GM13976 (cell line): ENCODE results near the gene TNFRSF19.

Source experiments
- DNase-seq: peaks from one replicate; pipeline ENCODE4 v3.0.0; 2012; ENCODE audit warnings: low spot score
- in situ Hi-C: fragments of 300-500 bp; cut with MboI; formaldehyde crosslinking; loops from one replicate; pipeline ENCODE4 v1.12.0; 2022; ENCODE audit warnings: low sequenced_read_pairs, mixed read lengths, inconsistent platforms; ENCODE audit not compliant: unreplicated experiment
- TF ChIP-seq, protein P1 (sequence below): IDR thresholded peaks from 2 replicates; pipeline ENCODE4 v1.5.1; 2012; ENCODE audit warnings: borderline replicate concordance, mild to moderate bottlenecking; ENCODE audit not compliant: insufficient read depth; ENCODE audit errors: extremely low read depth, missing control alignments, control extremely low read depth

TNFRSF19 gene

DNA sequence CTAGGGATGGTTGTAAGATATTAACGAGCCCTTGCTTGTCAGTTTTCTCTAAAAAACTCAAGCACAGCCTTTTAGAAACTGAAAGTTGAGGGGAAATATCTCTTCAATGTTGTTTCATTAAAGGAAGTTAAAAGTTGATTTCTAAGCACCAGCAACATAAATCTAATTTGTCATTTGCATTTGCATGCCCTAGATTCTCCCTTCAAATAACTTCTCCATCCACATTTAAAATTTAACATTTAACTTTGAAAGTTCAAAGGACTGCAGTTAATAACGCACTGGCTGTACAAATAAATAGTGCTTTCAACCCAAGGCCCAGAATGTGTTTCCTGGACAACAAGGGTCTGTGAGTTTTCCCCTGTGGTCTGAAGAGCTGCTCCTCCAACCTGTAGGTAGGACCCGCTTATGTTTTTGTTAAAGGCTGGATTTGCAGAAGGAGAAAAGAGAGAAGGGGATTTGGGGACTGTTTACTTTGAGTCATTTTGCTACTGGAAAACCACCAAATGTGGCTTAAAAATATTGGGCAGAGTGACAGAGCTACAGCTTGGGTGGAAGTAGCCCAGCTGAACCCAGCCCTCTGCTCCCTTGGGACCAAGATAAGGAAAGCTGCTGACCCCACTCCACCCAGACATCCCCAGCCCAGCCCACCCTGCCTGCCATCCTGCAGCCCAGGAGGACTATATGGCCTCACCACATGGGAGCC lies 39.8 kb downstream of the TNFRSF19 start:
- in situ Hi-C loops: no loop called here
- no peak for DNase-seq

DNA sequence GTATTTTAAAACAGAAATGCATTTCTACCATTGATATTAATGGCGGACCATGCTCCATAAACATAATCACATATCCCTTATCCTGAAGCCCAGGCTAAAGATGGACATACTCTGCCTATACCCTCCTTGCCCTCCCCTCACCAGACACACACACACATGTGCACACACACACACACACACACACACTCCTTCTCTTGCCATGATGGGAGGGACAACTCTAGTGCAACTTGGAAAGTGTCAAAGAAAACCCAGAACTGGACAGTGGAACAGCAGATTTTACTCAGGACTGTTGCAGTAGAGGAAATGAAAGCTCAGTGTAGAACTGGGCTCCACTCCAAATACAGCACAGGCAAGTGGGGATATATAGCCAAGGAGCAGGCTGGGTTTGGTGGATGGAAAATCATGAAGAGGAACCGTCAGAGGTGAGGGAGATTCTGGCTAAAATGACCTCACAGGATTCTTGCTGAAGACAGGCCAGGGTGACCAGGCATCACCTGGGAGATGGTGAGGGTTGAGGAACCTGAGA lies 40.8 kb downstream of the TNFRSF19 start:
- TF ChIP-seq, protein P1, sequence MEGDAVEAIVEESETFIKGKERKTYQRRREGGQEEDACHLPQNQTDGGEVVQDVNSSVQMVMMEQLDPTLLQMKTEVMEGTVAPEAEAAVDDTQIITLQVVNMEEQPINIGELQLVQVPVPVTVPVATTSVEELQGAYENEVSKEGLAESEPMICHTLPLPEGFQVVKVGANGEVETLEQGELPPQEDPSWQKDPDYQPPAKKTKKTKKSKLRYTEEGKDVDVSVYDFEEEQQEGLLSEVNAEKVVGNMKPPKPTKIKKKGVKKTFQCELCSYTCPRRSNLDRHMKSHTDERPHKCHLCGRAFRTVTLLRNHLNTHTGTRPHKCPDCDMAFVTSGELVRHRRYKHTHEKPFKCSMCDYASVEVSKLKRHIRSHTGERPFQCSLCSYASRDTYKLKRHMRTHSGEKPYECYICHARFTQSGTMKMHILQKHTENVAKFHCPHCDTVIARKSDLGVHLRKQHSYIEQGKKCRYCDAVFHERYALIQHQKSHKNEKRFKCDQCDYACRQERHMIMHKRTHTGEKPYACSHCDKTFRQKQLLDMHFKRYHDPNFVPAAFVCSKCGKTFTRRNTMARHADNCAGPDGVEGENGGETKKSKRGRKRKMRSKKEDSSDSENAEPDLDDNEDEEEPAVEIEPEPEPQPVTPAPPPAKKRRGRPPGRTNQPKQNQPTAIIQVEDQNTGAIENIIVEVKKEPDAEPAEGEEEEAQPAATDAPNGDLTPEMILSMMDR: no peak
- no peak for DNase-seq

More for the DNA sequence above, 39.8 kb downstream of the TNFRSF19 start:
- TF ChIP-seq, protein P1: no peak

DNA sequence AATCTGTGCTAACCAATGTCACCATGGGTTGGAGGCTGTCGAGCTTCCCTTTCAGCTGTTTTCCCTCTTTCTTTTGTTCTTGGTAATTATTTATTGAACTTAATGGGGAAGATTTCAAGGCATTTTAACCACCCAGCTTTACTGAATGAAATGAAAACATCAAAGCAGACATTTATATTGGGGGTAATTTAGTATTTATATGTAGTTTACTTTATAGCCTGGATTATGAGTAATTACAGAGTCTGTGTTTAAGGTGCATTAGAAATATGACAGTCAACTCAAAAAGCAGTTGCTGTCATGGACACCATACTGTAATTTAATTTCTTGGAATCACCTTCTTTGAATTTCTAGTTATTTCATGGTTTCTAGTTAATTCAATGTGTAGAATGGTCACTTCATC lies 42.0 kb downstream of the TNFRSF19 start:
- TF ChIP-seq, protein P1: no peak
- DNase-seq: no peak
- in situ Hi-C loops: no loop called here

More for the DNA sequence above, 40.8 kb downstream of the TNFRSF19 start:
- in situ Hi-C loops: no loop called here

DNA sequence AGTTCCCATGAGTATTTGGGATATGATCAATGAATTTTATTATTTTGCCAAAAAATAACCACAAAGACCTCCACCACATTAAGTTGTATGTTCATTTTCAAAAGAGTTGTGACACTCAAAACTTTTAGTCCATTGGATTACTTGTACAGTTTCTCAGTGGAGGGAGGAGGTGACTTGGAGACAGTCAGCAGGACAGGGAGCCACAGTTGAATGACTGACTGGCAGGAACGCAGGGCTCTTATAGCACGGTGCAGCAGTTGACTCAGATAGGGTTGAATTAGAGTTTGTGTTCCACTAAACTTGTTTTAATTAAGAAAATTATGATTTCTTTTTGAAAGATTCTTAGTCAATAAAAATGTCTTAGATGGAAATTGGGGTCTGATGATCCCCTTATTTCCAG lies 42.5 kb downstream of the TNFRSF19 start:
- TF ChIP-seq, protein P1: no peak
- in situ Hi-C loops: no loop called here
- no peak for DNase-seq

DNA sequence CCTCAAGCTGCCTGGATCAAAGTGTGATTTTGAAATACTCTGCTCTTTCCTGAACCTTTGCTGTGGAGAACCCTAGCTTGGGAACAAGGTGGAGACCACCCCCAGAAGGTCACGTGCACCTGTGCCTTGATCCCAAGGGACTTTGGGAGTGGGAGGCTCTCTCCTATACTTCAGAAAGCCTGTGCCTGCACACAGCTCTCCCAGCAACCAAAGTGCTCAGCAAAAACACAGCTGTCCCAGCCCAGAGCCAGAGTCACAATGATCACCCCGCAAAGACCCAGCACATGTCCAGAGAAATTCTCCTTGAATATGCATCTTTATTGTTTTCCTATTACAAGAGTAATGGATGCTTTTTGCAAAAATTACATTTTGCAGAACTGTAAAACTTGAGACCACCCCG lies 43.4 kb downstream of the TNFRSF19 start:
- no peak for DNase-seq
- in situ Hi-C loops: no loop called here
- TF ChIP-seq, protein P1: no peak

DNA sequence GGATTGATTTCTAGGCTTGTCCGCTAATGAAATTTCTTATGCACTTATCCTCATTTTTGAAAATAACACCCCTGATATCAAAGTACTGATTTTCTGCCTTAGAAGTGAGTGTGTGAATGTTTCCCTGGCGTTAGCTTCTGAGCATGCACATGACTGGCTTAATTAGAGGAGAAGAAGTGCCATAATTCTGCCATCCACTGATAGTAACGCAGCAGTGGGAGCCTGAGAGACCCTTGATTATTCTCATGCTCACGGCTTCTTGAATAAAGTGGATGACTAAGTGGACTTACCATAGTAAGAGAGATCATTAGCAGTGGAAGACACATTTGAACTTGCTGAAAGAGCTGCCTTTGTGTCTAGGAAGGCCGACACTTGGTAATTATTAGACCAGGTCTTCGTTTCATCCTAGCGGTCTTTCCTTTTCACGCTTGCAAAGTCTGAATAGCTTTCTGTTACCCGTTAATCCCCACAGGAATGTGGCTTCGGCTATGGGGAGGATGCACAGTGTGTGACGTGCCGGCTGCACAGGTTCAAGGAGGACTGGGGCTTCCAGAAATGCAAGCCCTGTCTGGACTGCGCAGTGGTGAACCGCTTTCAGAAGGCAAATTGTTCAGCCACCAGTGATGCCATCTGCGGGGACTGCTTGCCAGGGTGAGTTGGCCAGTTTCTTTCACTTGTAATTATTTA lies 45.3 kb downstream of the TNFRSF19 start:
- in situ Hi-C loops: no loop called here
- DNase-seq: no peak
- TF ChIP-seq, protein P1: no peak
